H1 (cell line): ENCODE measurements around the gene MCF2L. TPM values are rescaled to one million over a fixed set of nuclear protein-coding genes. Genes with fewer than 3 reads are reported as not detected.
"Not testable (repeated sequence)": the region's sequence is repeated elsewhere in the genome, so short reads cannot be mapped to it uniquely, and the experiment has no call there.

Source experiments
- CTCF ChIA-PET: fragments of 300-600 bp; sonication (Branson Sonifier 250); formaldehyde crosslinking; loops from one replicate; lab custom pipeline; 2021; ENCODE audit not compliant: partially characterized antibody; lab: Charles Lee
- POLR2A ChIA-PET: fragments of 300-600 bp; sonication (Branson Sonifier 250); formaldehyde crosslinking; loops from one replicate; lab custom pipeline; 2021; ENCODE audit warnings: inconsistent platforms; ENCODE audit not compliant: partially characterized antibody; lab: Charles Lee
- DNase-seq, 2 experiments: peaks; one replicate each; pipeline versions ENCODE4 v3.0.0 to v3.0.0-alpha.2; 2010 to 2022; ENCODE audit warnings: low spot score in 2 of 2, low read depth in 1 of 2, mixed read lengths in 1 of 2
- FAIRE-seq: peaks from 2 replicates; lab custom pipeline; 2011; peaks lifted over from hg19 to GRCh38; lab: Jason Lieb, UNC
- H2AFZ ChIP-seq: 2 replicates; pipeline ENCODE4 v1.8.1; 2012; ENCODE audit warnings: low read length, inconsistent platforms
- H2AK5ac ChIP-seq: 2 replicates; pipeline ENCODE4 v1.6.1; 2013; ENCODE audit warnings: low read depth, low read length
- H2BK120ac ChIP-seq: replicated peaks from 2 replicates; pipeline ENCODE3; 2013; ENCODE audit warnings: low read depth, low read length, inconsistent platforms
- H2BK12ac ChIP-seq: 2 replicates; pipeline ENCODE4 v1.6.1; 2013; ENCODE audit warnings: low read depth, low read length
- H2BK15ac ChIP-seq: 2 replicates; pipeline ENCODE4 v1.6.1; 2013; ENCODE audit warnings: low read length
- H2BK20ac ChIP-seq: 2 replicates; pipeline ENCODE4 v1.6.1; 2013; ENCODE audit warnings: low read length
- H2BK5ac ChIP-seq: 2 replicates; pipeline ENCODE4 v1.6.1; 2013; ENCODE audit warnings: low read depth, low read length
- H3K14ac ChIP-seq: 2 replicates; pipeline ENCODE4 v1.6.1; 2013; ENCODE audit warnings: inconsistent platforms; ENCODE audit not compliant: insufficient read length
- H3K18ac ChIP-seq: 2 replicates; pipeline ENCODE4 v1.6.1; 2013; ENCODE audit warnings: low read length; ENCODE audit errors: extremely low read depth
- H3K23ac ChIP-seq: 2 replicates; pipeline ENCODE4 v1.6.1; 2013; ENCODE audit warnings: inconsistent platforms; ENCODE audit not compliant: insufficient read length
- H3K23me2 ChIP-seq: 2 replicates; pipeline ENCODE4 v1.6.1; 2013; ENCODE audit warnings: low read depth, low read length
- H3K27ac ChIP-seq: 2 replicates; pipeline ENCODE4 v1.6.1; 2011; ENCODE audit warnings: low read depth, low read length, inconsistent platforms
- H3K27me3 ChIP-seq, 4 experiments: replicated peaks in 1 of 4; 1 replicate in 1 of 4; 2 replicates in 3 of 4; pipeline versions ENCODE4 v1.6.1 to v1.8.1; 2011 to 2013; ENCODE audit warnings: low read length in 3 of 4, mild to moderate bottlenecking in 3 of 4, inconsistent platforms in 2 of 4, mixed read lengths in 2 of 4, moderate library complexity in 1 of 4; ENCODE audit not compliant: control insufficient read depth in 3 of 4, insufficient read depth in 3 of 4; ENCODE audit errors: extremely low read depth in 1 of 4
- H3K36me3 ChIP-seq, 4 experiments: 2 replicates each; pipeline versions ENCODE4 v1.6.1 to v1.8.1; 2011 to 2013; ENCODE audit warnings: mild to moderate bottlenecking in 4 of 4, low read length in 3 of 4, moderate library complexity in 2 of 4, control low read depth in 1 of 4, inconsistent platforms in 1 of 4; ENCODE audit not compliant: insufficient read depth in 4 of 4, control insufficient read depth in 2 of 4
- H3K4ac ChIP-seq: replicated peaks from 2 replicates; pipeline ENCODE3; 2013; ENCODE audit warnings: low read length, low read depth, mixed read lengths, inconsistent platforms; ENCODE audit not compliant: insufficient read length
- H3K4me1 ChIP-seq, 4 experiments: replicated peaks in 1 of 4; 1 replicate in 1 of 4; 2 replicates in 3 of 4; pipeline versions ENCODE4 v1.6.1 to v1.8.1; 2011 to 2013; ENCODE audit warnings: low read length in 3 of 4, inconsistent platforms in 2 of 4, mixed read lengths in 1 of 4; ENCODE audit not compliant: insufficient read depth in 4 of 4, control insufficient read depth in 3 of 4
- H3K4me2 ChIP-seq, 2 experiments: 2 replicates each; pipeline versions ENCODE4 v1.6.1 to v1.8.1; 2011 to 2013; ENCODE audit warnings: low read depth in 2 of 2, low read length in 2 of 2, control low read depth in 1 of 2, inconsistent platforms in 1 of 2, mild to moderate bottlenecking in 1 of 2; ENCODE audit not compliant: insufficient read depth in 1 of 2
- H3K4me3 ChIP-seq, 4 experiments: fragments of 200-600, 300-600 bp in 1 of 4; sonication (generic), shearing (Covaris generic), sonication (Bioruptor Twin) in 1 of 4; 2 replicates each; pipeline versions ENCODE4 v1.5.1 to v1.8.1; 2011 to 2016; ENCODE audit warnings: low read length in 4 of 4, low read depth in 3 of 4, control low read depth in 2 of 4, inconsistent platforms in 2 of 4, mild to moderate bottlenecking in 2 of 4, mixed read lengths in 1 of 4, moderate library complexity in 1 of 4; ENCODE audit not compliant: insufficient read depth in 2 of 4; ENCODE audit errors: extremely low read depth in 1 of 4
- H3K56ac ChIP-seq: replicated peaks from 2 replicates; pipeline ENCODE3; 2013; ENCODE audit warnings: low read depth, mild to moderate bottlenecking, mixed read lengths, low read length, inconsistent platforms; ENCODE audit not compliant: insufficient read length
- H3K79me1 ChIP-seq: 2 replicates; pipeline ENCODE4 v1.6.1; 2013; ENCODE audit warnings: low read depth, low read length, control low read depth
- H3K79me2 ChIP-seq, 2 experiments: 2 replicates each; pipeline versions ENCODE4 v1.6.1 to v1.8.1; 2012 to 2013; ENCODE audit warnings: low read length in 2 of 2, mild to moderate bottlenecking in 2 of 2, inconsistent platforms in 1 of 2; ENCODE audit not compliant: insufficient read depth in 2 of 2, control insufficient read depth in 1 of 2
- H3K9ac ChIP-seq, 4 experiments: replicated peaks in 1 of 4; 1 replicate in 1 of 4; 2 replicates in 3 of 4; pipeline versions ENCODE4 v1.6.1 to v1.8.1; 2011 to 2013; ENCODE audit warnings: low read depth in 3 of 4, low read length in 3 of 4, control low read depth in 2 of 4, mild to moderate bottlenecking in 2 of 4, moderate library complexity in 2 of 4, inconsistent platforms in 1 of 4; ENCODE audit errors: extremely low read depth in 1 of 4
- H3K9me3 ChIP-seq, 2 experiments: 2 replicates each; pipeline versions ENCODE4 v1.6.1 to v1.8.1; 2012 to 2013; ENCODE audit warnings: mild to moderate bottlenecking in 2 of 2, moderate library complexity in 2 of 2, control low read depth in 1 of 2, inconsistent platforms in 1 of 2, low read depth in 1 of 2, low read length in 1 of 2, mixed read lengths in 1 of 2; ENCODE audit not compliant: insufficient read depth in 2 of 2
- H4K20me1 ChIP-seq, 2 experiments: replicated peaks in 1 of 2; 2 replicates each; pipeline versions ENCODE3 to v1.8.1; 2011 to 2013; ENCODE audit warnings: inconsistent platforms in 2 of 2, low read length in 2 of 2, mild to moderate bottlenecking in 1 of 2; ENCODE audit not compliant: insufficient read depth in 2 of 2, control insufficient read depth in 1 of 2
- H4K5ac ChIP-seq: 2 replicates; pipeline ENCODE4 v1.6.1; 2013; ENCODE audit warnings: low read length, low read depth, mixed read lengths, inconsistent platforms; ENCODE audit not compliant: insufficient read length
- H4K8ac ChIP-seq: 2 replicates; pipeline ENCODE4 v1.8.0; 2013; ENCODE audit warnings: mild to moderate bottlenecking, moderate library complexity, low read length, inconsistent platforms; ENCODE audit not compliant: insufficient read depth; ENCODE audit errors: extremely low read depth
- H4K91ac ChIP-seq: replicated peaks from 2 replicates; pipeline ENCODE3; 2013; ENCODE audit warnings: low read length, mixed read lengths, inconsistent platforms; ENCODE audit not compliant: insufficient read length
- CBX8 ChIP-seq: fragments of 300-800, 300-1000 bp; sonication (generic); IDR thresholded peaks from 2 replicates; pipeline ENCODE4 v1.7.1; 2016; ENCODE audit warnings: low read depth, low read length, borderline replicate concordance
- KDM4A ChIP-seq: IDR thresholded peaks from one replicate; pipeline ENCODE4 v1.7.1; 2012; ENCODE audit warnings: low read depth, mild to moderate bottlenecking, moderate library complexity, low read length, inconsistent platforms; ENCODE audit not compliant: severe bottlenecking
- YY1 ChIP-seq: IDR thresholded peaks from 2 replicates; pipeline ENCODE4 v1.6.1; 2011; ENCODE audit warnings: low read depth, mild to moderate bottlenecking, low read length
- ZNF274 ChIP-seq: IDR thresholded peaks from 2 replicates; pipeline ENCODE4 v1.7.0; 2012; ENCODE audit warnings: low read length, borderline replicate concordance; ENCODE audit errors: extremely low read depth
- WGBS, 2 experiments: shearing (Covaris generic) in 1 of 2; methylation state at CpG; one replicate each; pipeline versions ENCODE4 v1.1.6 to v1.1.7; 2013 to 2015; ENCODE audit warnings: low lambda C conversion rate in 2 of 2, mixed read lengths in 2 of 2, inconsistent platforms in 1 of 2, low coverage in 1 of 2, missing lambda C conversion rate in 1 of 2; ENCODE audit not compliant: insufficient replicate concordance in 2 of 2, insufficient coverage in 1 of 2, insufficient read length in 1 of 2; ENCODE audit errors: extremely low coverage in 1 of 2, missing lambda C conversion rate in 1 of 2; 5-methylcytosine and 5-hydroxymethylcytosine counted together
- polyA plus RNA-seq, 7 experiments: library from polyadenylated mRNA; depleted of rRNA in 3 of 7; stranded (reverse) in 5 of 7; unstranded in 2 of 7; fragments of >200 nt in 5 of 7; fragments of 200-250 nt in 2 of 7; gene quantifications; 1 replicate in 5 of 7; 2 replicates in 1 of 7; 4 replicates in 1 of 7; pipeline versions ENCODE4 v1.2.1 to v1.2.3, GENCODE V29; 2011 to 2013; ENCODE audit warnings: missing spikeins in 2 of 7, mixed read lengths in 2 of 7
- total RNA-seq: library from RNA; stranded (reverse); fragmentation: NEBNext Ultra II Directional; extraction: Animal tissue kit (Norgen Biotek cat#: 25700); gene quantifications from 2 replicates; pipeline ENCODE4 v1.2.1, GENCODE V29; 2021
- TF ChIP-seq, protein P1 (sequence below): IDR thresholded peaks from 2 replicates; pipeline ENCODE4 v1.6.1; 2012; ENCODE audit warnings: inconsistent platforms

MCF2L gene
- total and polyA plus RNA-seq, 2 of the 8 experiments (the other 6 are each of a cell fraction or from before 2014, with no cell fraction given): 10.1 to 24.4 TPM

DNA sequence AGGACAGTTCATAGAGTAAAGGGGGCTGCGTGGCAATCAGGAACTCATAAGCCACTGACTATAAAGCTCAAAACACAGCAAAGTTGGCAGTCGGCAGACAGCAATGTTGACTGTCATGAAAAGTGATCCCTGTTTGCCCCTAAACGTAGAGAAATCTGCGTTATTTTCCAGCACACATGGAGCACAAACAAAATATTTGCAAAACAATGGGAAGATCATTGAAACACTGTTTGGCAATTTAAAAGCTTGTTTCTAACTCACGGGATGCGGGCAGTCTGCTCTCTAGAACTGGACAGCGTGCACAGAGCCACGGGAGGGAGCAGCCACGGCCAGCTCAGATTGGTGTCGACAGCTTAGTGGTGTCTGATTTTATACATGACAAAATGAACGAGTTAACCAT, 130.1 kb downstream of the MCF2L start (continued):
- TF ChIP-seq, protein P1, sequence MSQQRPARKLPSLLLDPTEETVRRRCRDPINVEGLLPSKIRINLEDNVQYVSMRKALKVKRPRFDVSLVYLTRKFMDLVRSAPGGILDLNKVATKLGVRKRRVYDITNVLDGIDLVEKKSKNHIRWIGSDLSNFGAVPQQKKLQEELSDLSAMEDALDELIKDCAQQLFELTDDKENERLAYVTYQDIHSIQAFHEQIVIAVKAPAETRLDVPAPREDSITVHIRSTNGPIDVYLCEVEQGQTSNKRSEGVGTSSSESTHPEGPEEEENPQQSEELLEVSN: no peak
- TF ChIP-seq YY1 (no peak), CBX8 (no peak), ZNF274 (no peak), KDM4A (no peak)
- TF ChIP-seq, all 59 proteins: peak for 0

DNA sequence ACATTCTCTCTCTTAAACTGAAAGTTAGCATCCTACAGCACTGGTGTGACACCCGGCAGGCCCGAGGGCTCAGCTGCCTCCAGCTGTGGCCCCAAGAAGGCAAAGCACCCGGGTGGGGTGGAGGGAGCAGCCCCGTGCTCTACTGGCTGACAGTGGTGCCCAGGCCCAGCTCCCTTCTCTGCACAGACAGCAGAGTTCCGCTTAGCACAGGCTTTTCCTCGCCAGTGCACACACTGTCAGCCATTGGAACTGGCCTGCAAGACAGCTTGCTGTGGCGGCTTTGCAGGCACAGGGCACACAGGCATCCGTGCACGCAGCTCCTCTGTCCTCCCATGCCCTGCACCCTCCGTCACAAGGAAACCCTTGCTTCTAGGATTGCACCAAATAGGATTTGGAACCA, 133.3 kb downstream of the MCF2L start:
- not testable (repeated sequence) for H2BK20ac ChIP-seq, H3K18ac ChIP-seq, H2BK120ac ChIP-seq, H4K20me1 ChIP-seq, H3K4ac ChIP-seq, H2BK12ac ChIP-seq, H3K56ac ChIP-seq, H3K14ac ChIP-seq, H3K36me3 ChIP-seq, H3K27ac ChIP-seq, H2AFZ ChIP-seq, H4K5ac ChIP-seq, H3K4me3 ChIP-seq, H3K27me3 ChIP-seq, H4K8ac ChIP-seq, DNase-seq, H3K23me2 ChIP-seq, H3K79me1 ChIP-seq, H3K23ac ChIP-seq, H2BK15ac ChIP-seq, H4K91ac ChIP-seq, FAIRE-seq, H2BK5ac ChIP-seq, H3K4me2 ChIP-seq, H3K79me2 ChIP-seq, H3K9ac ChIP-seq, H3K9me3 ChIP-seq
- peaks cover 0 to 10% (median 6%) of the 10 kb centered on the region in 4 experiments; a peak in 6 of 7 replicates for H3K4me1 ChIP-seq
- ChIA-PET CTCF (interaction anchor here (0.8 to 3.3 kb wide), 5 partner anchors 13 to 73 kb away, joined by 3 to 14 read pairs (median 5); no protein-coding TSS in a partner anchor), POLR2A (interaction anchor here (1.3 kb wide), 1 partner anchor 9 kb away, joined by 5 read pairs; no protein-coding TSS in a partner anchor)
- 0 out of 2 replicates have a peak overlapping the region, but pooled peaks have one; percentile 9 for H2AK5ac ChIP-seq
- 84% methylated on average over 8 of the region's 10 CpGs; no CpG with 5 or more reads in 1 of the 2 experiments for WGBS, 2 experiments
